ENCODE measurements around the gene SMARCA1. TPM values are rescaled to one million over a fixed set of nuclear protein-coding genes. Genes with fewer than 3 reads are reported as not detected.

Gene SMARCA1
- total and polyA plus RNA-seq, 2 of the 13 experiments (the other 11 are each of a cell fraction or from before 2014, with no cell fraction given) = 97.7 to 145 TPM

- no TSS peak for BruUV-seq (replicated peaks)
- WGBS (ENCODE audit: low lambda C conversion rate) = 92% methylated on average over 3 of the region's 3 CpGs
- Histone ChIP-seq H3K9ac (ENCODE audit: insufficient read depth, low read depth, low read length) (no peak overlapping the region), H3K79me2 (ENCODE audit: insufficient read depth, low read length) (no peaks in the 10 kb centered on the region), H2AFZ (ENCODE audit: low read length) (no peak overlapping the region), H3K4me3 (replicated peaks in 1 of 3; ENCODE audit: insufficient read depth in 1 of 3, low read depth in 2 of 3, low read length in 3 of 3) (no peak overlapping the region), H3K27ac (ENCODE audit: extremely low read length, insufficient read depth, low read length) (no peak overlapping the region), H3K36me3 (replicated peaks in 1 of 2; ENCODE audit: control insufficient read depth in 1 of 2, insufficient read depth in 2 of 2, low read length in 2 of 2) (peaks cover 1 to 19% of the 10 kb centered on the region in 2 experiments; a peak in 4 of 5 replicates), H3K9me3 (ENCODE audit: low read length) (no peaks in the 10 kb centered on the region), H3K4me2 (ENCODE audit: low read depth, low read length) (no peak overlapping the region), H3K4me1 (ENCODE audit: insufficient read depth, low read length) (no peaks in the 10 kb centered on the region), H4K20me1 (ENCODE audit: insufficient read depth, low read length) (no peaks in the 10 kb centered on the region), H3K27me3 (ENCODE audit: control insufficient read depth in 1 of 2, insufficient read depth in 2 of 2, low read length in 2 of 2) (no peaks in the 10 kb centered on the region)
- ChIA-PET CTCF (ENCODE audit: low intra/inter-chr PET ratio, low total read pairs) (no interaction called here), POLR2A (no interaction called here)
- DNase-seq (ENCODE audit: low spot score) = no peak
- no peak for ATAC-seq
- in situ Hi-C loops (cut with HindIII; ENCODE audit: extremely low pct_ligation_motif_present, low pct_unique_long_range_greater_than_20kb) = no loop called here
- TF ChIP-seq GPBP1L1 (CRISPR knock-in tag; IDR thresholded peaks at IDR 0.05) (no peak), EED (CRISPR knock-in tag; IDR thresholded peaks at IDR 0.05) (no peak), ZNF737 (CRISPR knock-in tag; IDR thresholded peaks at IDR 0.05; ENCODE audit: borderline replicate concordance) (no peak), RFX3 (CRISPR knock-in tag; IDR thresholded peaks at IDR 0.05) (no peak), NCOA5 (CRISPR knock-in tag; IDR thresholded peaks at IDR 0.05) (no peak), SMARCC2 (IDR thresholded peaks at IDR 0.05) (no peak), ZFP82 (CRISPR knock-in tag; IDR thresholded peaks at IDR 0.05; ENCODE audit: borderline replicate concordance) (no peak), ZNF777 (CRISPR knock-in tag; IDR thresholded peaks at IDR 0.05) (no peak), ZNF30 (CRISPR knock-in tag; IDR thresholded peaks at IDR 0.05) (no peak), CAMTA2 (CRISPR knock-in tag; IDR thresholded peaks at IDR 0.05; ENCODE audit: borderline replicate concordance) (no peak), RARG (CRISPR knock-in tag; IDR thresholded peaks at IDR 0.05; ENCODE audit: low read depth) (no peak), ZNF276 (CRISPR knock-in tag; IDR thresholded peaks at IDR 0.05; ENCODE audit: low read depth) (no peak), KLF12 (CRISPR knock-in tag; IDR thresholded peaks at IDR 0.05; ENCODE audit: borderline replicate concordance) (no peak)
- TF ChIP-seq, protein P1, sequence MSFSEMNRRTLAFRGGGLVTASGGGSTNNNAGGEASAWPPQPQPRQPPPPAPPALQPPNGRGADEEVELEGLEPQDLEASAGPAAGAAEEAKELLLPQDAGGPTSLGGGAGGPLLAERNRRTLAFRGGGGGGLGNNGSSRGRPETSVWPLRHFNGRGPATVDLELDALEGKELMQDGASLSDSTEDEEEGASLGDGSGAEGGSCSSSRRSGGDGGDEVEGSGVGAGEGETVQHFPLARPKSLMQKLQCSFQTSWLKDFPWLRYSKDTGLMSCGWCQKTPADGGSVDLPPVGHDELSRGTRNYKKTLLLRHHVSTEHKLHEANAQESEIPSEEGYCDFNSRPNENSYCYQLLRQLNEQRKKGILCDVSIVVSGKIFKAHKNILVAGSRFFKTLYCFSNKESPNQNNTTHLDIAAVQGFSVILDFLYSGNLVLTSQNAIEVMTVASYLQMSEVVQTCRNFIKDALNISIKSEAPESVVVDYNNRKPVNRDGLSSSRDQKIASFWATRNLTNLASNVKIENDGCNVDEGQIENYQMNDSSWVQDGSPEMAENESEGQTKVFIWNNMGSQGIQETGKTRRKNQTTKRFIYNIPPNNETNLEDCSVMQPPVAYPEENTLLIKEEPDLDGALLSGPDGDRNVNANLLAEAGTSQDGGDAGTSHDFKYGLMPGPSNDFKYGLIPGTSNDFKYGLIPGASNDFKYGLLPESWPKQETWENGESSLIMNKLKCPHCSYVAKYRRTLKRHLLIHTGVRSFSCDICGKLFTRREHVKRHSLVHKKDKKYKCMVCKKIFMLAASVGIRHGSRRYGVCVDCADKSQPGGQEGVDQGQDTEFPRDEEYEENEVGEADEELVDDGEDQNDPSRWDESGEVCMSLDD (CRISPR knock-in tag; IDR thresholded peaks at IDR 0.05; ENCODE audit: borderline replicate concordance) = no peak
- TF ChIP-seq, protein P2, sequence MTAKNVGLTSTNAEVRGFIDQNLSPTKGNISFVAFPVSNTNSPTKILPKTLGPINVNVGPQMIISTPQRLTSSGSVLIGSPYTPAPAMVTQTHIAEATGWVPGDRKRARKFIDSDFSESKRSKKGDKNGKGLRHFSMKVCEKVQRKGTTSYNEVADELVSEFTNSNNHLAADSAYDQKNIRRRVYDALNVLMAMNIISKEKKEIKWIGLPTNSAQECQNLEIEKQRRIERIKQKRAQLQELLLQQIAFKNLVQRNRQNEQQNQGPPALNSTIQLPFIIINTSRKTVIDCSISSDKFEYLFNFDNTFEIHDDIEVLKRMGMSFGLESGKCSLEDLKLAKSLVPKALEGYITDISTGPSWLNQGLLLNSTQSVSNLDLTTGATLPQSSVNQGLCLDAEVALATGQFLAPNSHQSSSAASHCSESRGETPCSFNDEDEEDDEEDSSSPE (CRISPR knock-in tag; IDR thresholded peaks at IDR 0.05) = no peak
- intact Hi-C loops (cut with micrococcal nuclease; ENCODE audit: unreplicated experiment) = no loop called here
- no peak for FAIRE-seq
Observed at GRCh38 chrX:129568349-129568748, 45.1 kb upstream of the SMARCA1 start.
